ENCODE data around the gene HSFX3.
"Not testable (repeated sequence)": the region's sequence is repeated elsewhere in the genome, so short reads cannot be mapped to it uniquely, and the experiment has no call there.

DNA sequence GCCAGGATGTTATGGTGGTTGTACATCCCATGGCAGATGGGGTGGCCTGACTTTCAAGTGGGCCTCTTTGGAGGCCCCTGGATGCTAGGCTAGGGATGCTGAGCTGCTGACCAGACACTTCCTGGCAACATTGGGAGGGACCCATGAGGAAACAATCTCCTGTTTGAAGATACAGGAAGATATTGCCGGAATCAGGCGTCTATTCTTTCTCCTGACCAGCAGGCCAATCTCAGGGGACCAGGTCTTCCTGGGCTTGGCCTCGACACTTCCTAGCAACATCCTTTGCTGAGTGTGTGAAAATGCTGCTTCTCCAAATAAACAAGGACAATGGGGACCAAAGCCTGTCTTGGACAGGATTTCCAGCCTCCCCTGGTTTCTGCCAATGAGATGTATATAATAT lies 1.9 kb downstream of the HSFX3 start:
- not testable (repeated sequence) for TF ChIP-seq ATF2 (IDR thresholded peaks at IDR 0.05; ENCODE audit: low read length); JUN (IDR thresholded peaks at IDR 0.05; ENCODE audit: low read depth, low read length); EZH2 (IDR thresholded peaks at IDR 0.05; ENCODE audit: low read depth, low read length, severe bottlenecking); SP1 (IDR thresholded peaks at IDR 0.05; ENCODE audit: low read depth, low read length); SUZ12 (IDR thresholded peaks at IDR 0.05; ENCODE audit: low read length); CHD1 (IDR thresholded peaks at IDR 0.05; ENCODE audit: low read depth, low read length); PHF8 (conservative IDR thresholded peaks at IDR 0.05; ENCODE audit: low read depth, low read length); EGR1 (IDR thresholded peaks at IDR 0.05; ENCODE audit: borderline replicate concordance, low read depth, low read length); TAF1 (IDR thresholded peaks at IDR 0.05; ENCODE audit: low read depth, low read length)
- TF ChIP-seq, protein P1, sequence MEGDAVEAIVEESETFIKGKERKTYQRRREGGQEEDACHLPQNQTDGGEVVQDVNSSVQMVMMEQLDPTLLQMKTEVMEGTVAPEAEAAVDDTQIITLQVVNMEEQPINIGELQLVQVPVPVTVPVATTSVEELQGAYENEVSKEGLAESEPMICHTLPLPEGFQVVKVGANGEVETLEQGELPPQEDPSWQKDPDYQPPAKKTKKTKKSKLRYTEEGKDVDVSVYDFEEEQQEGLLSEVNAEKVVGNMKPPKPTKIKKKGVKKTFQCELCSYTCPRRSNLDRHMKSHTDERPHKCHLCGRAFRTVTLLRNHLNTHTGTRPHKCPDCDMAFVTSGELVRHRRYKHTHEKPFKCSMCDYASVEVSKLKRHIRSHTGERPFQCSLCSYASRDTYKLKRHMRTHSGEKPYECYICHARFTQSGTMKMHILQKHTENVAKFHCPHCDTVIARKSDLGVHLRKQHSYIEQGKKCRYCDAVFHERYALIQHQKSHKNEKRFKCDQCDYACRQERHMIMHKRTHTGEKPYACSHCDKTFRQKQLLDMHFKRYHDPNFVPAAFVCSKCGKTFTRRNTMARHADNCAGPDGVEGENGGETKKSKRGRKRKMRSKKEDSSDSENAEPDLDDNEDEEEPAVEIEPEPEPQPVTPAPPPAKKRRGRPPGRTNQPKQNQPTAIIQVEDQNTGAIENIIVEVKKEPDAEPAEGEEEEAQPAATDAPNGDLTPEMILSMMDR (IDR thresholded peaks at IDR 0.05; ENCODE audit: control extremely low read depth in 1 of 3, insufficient read depth in 1 of 3, low read depth in 1 of 3, low read length in 3 of 3), result not testable (repeated sequence)
- TF ChIP-seq, protein P2, sequence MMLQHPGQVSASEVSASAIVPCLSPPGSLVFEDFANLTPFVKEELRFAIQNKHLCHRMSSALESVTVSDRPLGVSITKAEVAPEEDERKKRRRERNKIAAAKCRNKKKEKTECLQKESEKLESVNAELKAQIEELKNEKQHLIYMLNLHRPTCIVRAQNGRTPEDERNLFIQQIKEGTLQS (IDR thresholded peaks at IDR 0.05; ENCODE audit: insufficient read depth, low read depth, low read length), result not testable (repeated sequence)
